ENCODE measurements around the gene SULT1C4.
"Not testable (repeated sequence)": the region's sequence is repeated elsewhere in the genome, so short reads cannot be mapped to it uniquely, and the experiment has no call there.

The SULT1C4 gene

DNA sequence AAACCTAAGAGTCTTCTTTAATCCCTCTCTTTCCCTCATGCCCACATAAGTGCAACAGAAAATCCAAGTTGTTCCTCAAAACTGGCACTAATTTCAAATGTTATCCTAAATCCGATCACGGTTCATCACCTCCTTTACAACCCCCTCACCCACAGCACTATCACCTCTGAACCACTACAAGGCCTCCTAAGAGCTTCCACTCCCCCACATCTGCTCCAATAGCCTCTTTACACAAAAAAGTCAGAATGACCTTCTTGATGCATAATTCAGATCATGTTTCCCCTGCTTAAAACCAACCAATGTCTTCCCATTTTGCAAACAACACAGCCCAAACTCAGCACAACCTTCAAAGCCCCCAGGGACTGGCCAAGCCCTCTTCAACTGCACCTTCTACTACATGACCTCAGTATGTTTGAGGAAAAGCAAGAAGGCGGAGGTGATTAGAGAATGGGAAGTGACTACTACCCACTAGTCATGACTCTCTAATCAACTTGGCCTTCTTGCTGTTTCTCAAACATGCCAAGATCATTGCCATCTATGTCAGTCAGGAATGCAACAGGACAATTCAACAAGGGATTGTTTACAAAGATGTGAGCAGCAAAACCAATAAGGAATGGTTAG lies 36.6 kb downstream of the SULT1C4 start:
- DNase-seq, result no peak

DNA sequence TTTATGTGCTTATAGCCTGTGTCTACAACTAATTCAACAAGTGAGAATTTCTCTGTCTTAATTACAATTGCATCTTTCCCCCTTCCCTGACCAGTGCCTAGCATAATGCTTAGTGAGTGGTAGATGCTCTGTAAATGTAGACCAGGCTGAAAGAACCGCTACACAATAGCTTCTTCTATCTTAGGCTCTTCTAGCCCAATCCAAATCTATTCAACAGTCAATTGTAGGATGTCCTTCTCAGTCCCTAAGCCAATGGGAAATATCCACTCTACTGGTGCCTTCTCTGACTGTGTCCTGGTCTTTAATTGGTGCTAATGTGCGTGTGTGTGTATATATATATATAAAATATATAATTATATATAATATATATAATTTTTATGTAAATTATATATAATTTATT lies 37.2 kb downstream of the SULT1C4 start:
- no peak for DNase-seq

DNA sequence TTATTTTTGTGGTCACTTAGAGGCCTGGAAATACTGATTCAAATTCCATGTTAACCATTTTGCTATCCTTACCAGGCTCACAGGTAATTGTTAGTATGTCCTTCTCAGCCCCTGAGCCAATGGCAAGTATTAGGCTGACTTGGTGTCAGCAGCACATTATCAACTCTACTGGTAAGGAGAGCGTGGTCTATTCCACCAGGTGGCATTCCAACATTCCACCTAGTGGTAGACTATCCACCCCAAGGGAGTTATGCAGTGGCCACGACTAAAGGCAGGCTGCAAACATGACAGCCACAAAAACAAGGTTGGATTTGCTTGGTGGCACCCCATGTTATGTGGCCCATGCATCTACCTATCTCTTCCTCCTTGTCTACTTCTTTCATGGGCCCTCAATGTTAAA lies 39.5 kb downstream of the SULT1C4 start:
- DNase-seq, result no peak

DNA sequence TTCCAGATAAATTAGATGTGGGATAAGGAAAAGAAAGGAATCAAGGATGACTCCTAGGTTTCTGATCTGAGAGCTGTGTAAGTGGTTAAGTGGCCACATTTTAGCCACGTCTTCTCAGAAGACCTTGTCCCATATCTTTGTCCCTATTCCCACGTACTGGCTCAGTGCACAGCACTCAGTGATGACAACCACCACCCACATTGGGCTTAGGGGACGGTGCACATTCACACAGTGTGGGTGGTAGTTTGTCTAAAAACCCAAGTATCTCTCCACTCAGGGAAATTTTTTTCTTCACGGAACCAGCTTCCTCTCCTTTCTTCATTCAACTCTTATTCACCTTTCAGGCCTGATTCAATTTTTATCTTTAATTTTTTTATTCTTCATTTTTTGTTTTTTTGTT lies 40.7 kb downstream of the SULT1C4 start:
- no peak for DNase-seq

DNA sequence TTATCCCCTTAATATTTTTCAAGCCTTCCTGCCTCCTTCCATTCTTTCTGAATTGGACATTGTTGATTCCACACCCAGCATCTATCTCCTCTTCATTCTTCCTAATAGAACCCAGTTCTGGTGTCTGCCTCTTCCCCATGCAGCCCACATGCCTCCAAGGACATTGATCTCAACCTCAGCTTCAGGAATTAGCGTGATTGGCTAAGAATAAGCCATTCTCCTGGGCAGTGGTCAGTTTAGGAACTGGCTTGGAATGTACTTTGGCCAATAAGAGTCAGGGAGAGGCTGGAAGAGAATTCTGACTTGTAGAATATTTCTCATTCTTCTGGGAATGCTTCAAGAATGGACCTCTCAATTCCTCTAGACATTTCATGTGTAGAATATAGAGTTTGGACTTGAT lies 45.3 kb downstream of the SULT1C4 start:
- no peak for DNase-seq

DNA sequence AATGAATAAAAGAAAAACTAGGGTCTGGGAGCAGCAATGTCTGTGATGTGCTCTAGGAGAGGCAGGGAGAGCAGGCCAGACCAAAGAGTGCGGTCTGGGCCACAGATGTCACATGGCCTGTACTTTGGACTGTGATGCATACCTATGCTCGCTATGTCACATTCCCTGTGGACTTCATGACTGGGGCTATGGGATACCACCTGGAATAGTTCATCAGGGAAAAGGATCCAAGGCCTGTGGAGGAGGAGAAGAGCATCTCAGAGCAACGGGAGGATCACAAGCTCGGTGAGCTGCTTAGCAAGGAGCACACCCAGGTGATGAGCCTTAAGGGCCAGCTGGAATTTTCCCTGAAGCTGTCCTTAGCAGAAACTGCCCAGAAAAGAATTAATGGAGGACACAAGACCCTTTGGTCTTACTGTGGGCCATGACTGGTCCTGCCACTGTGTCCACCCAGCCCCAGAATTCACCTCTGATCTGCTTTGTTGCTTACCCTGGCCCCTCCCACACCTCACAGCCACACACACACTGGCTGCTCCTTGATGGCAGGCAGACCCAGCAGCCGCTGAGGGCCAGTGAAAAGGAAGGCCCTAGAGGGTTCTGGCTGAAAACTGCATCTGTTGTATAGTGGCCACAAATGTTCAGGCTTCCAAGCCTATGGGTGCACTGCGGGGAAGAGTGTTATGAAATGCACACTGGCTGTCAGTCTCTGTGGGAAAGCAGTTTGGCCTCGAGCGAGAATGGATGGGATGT lies 45.9 kb downstream of the SULT1C4 start:
- DNase-seq, result no peak

DNA sequence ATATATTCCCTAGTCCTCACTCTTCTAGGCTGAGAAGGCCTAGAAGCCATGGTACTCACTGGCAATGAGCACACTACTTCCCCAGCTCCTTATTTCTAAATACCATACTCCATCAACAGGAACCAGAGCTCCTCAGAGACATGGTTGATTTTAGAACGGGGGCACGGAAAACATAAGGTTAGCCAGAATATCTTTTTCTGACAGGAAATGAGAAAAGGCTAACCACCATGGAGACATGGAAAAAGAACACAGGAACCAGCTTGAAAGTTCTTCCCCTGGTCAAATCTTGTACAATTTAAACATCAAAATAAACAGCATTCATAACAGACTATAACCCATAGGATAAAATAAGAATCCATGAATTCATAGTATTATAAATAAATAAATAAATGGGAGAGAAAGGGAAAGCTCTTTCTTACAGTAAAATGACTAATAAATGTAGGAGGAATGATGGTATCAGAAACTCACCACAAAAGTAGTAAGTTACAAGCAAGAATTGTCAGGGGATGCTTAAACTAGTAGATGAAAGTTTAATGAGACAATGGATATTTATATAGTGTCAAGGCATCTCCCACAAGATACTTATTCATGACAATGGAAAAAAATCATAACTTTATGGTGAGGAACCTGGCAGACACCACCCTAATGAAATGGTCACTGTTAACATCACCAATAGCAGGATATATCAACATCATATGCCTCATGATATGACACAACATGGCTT lies 50.7 kb downstream of the SULT1C4 start:
- DNase-seq, result no peak

DNA sequence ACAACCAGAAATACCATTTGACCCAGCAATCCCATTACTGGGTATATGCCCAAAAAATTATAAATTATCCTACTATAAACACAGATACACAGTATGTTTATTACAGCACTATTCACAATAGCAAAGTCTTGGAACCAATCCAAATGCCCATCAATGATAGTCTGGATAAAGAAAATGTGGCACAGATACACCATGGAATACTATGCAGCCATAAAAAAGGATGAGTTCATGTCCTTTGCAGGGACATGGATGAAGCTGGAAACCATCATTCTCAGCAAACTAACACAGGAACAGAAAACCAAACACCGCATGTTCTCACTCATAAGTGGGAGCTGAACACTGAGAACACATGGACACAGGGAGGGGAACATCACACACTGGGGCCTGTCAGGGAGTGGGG lies 57.8 kb downstream of the SULT1C4 start:
- not testable (repeated sequence) for DNase-seq

DNA sequence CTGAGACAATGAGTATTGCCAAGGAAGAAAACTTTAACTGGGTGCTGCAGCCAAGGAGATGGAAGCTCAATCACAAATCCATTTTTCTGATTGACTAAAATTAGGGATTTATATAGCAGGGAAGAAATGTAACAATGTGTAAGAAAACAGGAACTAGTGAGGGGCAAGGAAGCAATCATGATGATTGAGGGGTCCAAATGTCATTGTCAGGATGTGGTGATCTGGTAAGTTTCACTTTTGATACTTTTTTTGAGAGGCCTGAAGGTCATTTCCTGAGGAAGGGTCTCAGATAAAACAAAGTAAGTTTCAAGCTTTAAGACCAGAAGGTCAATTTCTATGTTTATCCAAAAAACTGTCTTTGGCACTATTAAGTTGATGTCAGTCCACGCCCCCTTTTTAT lies 59.2 kb downstream of the SULT1C4 start:
- no peak for DNase-seq
